HG03342 (cell line): ENCODE data around the gene DNAJC27.
A peak's percentile ranks its signal among the peaks of the same experiment; 100 is the strongest.
"Not testable (repeated sequence)": the region's sequence is repeated elsewhere in the genome, so short reads cannot be mapped to it uniquely, and the experiment has no call there.

Experiments
- ATAC-seq: cut with Tn5 transposase; IDR thresholded peaks from one replicate; pipeline ENCODE4 v1.9.1; 2021; ENCODE audit warnings: mild to moderate bottlenecking, moderate library complexity; ENCODE audit not compliant: unreplicated experiment

Gene DNAJC27

DNA sequence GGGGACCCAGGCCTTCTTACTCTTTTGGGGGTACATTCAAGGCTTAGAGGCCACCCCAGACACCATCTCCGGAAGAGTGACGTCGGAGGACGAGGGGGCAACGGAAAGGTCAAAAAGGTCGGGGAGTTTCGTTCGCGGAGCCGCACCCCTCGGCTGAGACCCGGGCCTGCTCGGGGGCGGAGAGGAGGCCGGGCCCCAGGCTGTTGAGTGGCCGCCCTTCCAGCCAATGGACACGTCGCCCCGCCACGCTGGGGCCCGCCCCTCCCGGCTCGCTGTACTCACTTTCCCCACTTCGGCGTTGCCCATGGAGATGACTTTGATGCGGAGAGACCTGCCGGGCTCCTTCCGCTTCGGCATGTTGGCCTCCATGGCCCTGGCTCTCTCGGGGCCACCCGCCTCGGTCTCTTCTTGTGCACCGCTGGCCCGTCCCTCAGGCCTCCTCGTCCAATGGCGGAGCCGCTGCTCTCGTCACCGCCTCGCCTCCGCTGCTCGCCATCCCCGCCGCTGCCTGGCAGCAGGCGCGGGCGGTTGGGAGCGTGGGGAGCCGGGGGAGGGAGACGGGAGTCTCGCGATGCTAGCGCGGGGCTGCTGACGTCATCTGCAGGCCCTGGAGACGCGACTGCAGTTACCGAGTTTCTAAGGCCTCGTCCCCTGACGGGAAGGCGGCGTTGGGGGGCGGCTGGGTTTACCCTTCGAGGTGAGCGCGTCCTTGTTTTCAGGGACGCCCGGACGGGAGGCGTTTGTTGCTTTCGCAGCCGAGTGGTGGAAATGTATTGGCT is at the start of gene DNAJC27:
TSS of gene DNAJC27 (minus strand) at position 420 of the 779 bp plus-strand sequence. CDS start at position 369, 51 bp downstream.
- ATAC-seq, result peak; percentile 90

DNA sequence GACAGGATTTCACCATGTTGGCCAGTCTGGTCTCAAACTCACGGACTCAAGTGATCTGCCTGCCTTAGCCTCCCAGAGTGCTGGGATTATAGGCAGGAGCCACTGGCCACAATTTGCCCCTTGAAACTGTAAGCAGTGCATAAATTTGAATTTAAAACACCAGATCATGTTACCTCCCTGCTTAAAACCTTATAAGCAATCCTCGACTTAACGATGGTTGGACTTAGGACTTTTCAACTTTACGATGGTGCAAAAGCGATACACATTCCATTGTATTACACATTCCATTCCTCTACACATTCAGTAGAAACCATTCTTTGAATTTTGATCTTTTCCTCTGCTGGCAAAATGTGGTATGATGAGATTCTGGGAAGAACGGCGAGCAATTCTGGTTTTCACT is 46.9 kb upstream of the DNAJC27 start:
- ATAC-seq, result no peak

DNA sequence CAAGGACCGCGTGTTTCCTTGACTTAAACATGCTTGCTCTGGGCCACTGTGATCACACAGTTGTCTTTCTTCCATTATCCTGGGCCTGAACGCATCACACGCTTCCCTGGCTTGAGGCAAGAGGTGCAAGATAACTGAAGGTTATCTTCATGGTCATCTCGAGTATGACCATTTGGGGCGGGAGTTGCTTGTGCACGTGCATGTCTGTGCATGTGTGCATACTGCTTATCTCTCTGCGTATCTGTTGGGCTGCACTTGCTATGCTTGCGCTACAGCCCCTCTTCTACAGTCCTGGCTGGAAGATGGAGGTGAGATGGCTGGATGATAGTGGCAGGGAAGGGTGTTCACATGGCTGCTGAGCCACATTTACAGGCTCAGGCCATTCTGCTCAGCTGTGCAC is 42.9 kb upstream of the DNAJC27 start:
- no peak for ATAC-seq

DNA sequence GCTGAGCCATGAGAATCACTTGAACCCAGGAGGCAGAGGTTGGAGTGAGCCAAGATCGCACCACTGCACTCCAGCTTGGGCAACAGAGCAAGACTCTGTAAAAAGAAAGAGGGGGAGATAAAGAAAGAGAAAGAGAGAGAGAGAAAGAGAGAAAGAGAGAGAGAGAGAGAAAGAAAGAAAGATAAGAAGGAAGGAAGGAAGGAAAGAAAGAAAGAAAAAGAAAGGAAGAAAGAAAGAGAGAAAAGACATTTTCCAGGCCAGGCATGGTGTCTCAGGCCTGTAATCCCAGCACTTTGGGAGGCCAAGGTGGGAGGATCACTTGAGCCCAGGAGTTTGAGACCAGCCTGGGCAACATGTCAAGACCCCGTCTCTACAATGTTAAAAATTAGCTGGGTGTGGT is 39.6 kb upstream of the DNAJC27 start:
- ATAC-seq, result not testable (repeated sequence)

DNA sequence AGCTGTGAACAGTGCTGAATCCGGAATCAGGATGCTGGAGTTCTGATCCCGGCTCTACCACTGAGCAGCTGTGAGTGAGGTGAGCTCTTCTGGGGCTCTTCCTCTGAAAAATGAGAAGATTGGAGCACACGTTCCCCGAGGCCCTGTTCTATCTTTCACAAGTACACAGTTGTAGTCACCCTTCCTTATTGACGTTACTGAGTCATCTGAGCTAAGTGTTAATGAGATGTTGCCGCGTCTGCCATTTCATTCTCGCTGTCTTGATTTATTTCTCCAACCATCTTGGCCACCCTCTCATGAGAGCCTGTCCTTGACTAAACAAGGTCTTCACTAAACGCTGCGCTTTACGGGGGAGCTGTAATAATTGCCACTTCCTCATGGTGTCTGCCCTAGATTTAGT is 38.2 kb upstream of the DNAJC27 start:
- ATAC-seq, result no peak

DNA sequence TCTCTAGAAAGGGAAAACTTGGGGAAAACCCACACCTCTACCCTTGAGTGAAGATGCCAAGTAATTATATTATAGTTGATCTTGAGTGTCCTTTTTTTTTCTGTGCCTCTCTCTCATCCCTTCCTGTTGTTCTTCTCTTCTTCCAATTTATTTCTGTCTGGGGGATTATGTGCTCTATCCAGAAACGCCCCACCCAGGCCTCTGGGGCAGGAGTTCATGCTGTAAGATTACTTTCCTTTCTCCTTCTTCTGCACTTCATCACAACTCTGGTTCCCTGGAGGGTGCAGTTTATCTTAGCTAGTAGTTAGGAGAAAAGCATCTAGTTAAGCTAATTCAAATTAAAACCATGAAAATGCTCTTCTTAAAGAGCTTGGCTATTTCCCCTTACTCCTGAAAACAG is 30.3 kb upstream of the DNAJC27 start:
- no peak for ATAC-seq

DNA sequence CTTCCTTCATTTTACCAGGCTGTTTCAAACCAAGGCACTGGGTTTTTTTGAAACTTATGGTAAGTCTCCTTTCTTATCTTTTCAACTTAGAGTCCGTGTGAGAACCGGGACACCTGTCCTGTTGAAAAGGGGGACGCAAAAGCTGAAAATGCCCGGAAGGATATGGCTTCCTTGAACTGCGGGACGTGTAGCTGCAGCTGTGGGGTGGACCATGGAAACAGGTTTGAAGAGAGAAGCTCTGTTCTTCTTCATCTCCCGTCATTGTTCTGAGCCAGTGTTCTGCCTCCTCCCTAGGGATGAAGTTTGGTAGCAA is 29.5 kb upstream of the DNAJC27 start:
- ATAC-seq, result no peak

DNA sequence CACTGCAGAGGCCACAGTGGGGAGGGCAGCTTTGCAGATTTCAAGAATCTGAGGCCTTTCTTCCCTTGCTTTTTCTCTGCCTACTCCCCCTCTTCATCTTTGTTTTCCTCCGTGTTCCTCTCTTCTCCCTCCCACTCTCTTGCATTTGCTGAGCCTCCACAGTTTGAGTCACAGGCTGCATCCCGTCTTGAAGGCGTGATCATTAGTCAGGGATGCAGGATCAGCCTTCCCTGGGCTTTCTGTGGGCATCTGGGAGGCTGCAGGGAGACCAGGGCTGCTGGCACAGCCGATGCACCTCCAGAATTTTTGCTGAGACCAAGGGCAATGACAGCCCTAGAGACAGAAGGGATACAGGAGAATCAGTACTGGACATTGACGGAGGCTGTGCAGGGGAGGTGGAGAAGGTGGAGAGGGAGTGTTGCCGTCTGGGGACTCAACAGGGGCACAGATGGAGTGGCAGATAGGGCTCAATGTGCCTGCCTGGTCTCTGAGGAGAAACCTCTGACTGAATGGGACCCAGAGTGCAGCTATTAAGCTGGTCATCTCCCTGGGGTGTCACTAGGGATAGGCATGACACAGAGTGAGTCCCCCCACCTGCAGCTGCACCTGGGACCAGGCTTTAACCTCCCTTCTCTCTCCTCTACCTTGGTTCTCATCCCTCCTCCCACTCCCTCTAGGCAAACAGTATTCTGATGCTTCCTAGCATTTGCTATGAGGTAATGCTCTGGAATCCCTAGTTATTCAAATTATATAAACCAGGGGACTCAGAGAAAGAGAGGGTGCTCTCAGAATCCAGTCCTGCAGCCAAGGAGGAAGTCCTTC is 29.0 kb upstream of the DNAJC27 start:
- ATAC-seq, result no peak

DNA sequence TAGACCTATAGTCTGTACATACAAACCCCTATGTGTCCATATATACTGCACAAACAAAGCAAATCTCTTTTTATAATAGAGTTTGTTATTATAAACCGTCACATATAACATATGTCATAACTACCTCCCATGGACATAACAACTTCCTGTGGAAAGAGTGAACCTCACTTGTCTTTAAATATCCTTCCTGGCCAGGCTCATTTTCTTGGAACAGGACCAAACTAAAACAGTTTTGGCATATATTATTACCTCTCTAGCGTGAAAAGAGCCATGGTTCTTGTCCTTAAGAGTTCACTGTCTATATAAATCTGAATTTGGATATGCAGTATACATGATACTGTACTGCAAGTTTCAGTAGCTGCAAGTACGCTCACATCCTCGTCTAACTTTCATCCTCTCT is 28.3 kb upstream of the DNAJC27 start:
- ATAC-seq, result no peak

DNA sequence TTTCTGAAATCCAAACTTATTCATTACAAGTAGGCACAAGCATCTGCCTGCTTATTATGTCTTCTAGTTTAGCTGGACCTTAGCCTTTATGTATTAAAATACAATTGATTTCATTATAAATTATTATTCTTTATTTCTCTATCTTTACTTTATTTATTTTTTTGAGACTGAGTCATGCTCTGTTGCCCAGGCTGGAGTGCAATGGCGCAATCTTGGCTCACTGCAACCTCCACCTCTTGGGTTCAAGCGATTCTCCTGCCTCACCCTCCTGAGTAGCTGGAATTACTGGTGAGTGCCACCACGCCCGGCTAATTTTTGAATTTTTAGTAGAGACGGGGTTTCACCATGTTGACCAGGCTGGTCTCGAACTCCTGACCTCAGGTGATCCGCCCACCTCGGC is 27.3 kb upstream of the DNAJC27 start:
- ATAC-seq, result not testable (repeated sequence)

DNA sequence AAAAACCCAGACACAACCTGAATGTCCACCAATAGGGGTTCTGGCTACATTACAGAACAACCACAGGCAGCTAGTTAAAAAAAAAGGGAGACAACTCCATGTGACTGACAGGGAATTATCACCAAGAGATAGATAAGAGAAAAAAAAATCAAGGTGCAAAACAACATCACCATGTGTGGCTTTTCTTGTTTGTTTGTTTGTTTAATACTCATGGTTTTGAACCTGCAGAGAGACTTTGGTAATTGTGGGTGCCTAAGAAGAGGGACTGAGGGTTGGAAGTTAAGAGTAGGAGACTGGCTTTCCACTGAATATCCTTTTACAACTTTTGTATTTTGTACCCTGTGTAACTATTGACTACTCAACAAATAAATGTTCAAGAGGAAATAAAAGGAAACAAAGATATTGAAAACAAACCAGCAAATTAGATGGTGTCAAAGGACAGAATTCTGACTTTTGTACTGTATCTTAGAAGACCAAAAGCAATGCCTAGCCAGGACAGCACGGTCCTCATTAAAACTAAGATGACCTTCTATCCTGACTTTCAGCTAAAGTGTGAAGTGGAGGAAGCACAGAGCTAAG is 22.5 kb upstream of the DNAJC27 start:
- ATAC-seq, result no peak

DNA sequence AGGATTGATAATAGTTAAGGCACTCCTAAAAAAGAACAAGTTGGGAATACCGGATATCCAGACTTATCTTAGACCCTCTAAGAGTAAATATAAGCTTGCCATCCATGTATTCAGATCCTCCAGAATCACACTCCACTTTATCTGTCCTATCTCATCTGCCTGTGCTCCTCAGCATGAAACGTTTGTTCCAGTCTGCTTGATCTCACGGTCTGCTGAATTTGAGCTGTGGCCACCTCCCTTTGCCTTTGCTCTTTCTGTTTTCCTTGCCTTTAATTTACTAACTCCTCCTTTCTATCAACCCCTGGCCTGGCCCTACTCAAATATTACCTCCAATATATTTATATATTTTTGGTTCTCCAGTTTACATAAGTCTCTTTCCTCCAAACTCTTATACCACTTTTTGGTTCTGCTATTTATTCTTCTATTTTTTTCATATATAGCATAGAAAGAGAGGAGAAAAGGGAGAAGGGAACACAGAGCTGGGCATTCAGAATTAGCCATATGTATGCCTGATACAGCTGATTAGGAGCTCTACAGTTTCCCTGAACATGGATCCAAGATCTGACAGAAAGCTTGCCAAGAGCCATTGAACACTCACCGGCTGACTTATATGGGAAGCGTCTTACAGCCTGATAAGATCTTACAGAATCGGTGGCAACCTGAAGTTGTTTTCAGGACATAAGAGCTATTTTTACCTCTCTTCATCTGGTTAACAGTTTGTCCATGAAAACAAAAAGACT is 21.8 kb upstream of the DNAJC27 start:
- no peak for ATAC-seq

DNA sequence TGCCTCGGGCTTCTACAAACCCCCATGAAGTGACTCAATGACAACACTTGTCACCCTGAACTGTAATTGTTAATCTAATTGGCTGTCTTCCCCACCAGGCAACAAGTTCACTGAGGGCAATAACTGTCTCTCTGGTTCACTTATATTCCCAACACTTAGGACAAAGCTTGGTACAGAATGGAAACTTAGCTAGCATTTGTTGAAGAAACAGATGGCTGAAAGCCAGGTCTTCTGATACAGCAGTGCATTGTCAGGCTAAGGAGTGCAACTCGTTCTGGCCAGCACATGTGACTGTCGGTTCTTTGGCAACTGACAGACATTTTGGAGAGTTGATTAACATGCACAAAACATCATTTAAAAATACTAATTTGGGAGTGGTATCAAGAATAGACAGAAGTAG is 14.6 kb upstream of the DNAJC27 start:
- no peak for ATAC-seq

DNA sequence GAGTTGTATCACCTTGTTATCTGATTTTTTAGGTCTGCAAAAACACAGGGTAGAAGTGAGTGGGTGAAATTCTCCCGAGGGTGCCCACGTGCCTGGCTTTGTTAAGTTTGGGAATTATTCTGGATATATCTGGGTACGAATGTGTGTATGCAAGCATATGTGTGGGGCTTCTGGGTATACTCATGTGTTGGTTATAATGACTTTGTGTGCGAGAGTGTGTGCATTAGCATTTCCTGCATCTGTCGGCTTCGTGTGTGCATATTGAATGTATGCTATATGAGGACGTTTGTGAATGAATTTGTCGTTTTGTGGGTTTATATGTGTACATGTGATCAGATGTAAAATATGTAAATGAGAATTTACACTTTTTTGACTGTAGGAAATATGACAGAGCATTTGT is 13.8 kb upstream of the DNAJC27 start:
- no peak for ATAC-seq

DNA sequence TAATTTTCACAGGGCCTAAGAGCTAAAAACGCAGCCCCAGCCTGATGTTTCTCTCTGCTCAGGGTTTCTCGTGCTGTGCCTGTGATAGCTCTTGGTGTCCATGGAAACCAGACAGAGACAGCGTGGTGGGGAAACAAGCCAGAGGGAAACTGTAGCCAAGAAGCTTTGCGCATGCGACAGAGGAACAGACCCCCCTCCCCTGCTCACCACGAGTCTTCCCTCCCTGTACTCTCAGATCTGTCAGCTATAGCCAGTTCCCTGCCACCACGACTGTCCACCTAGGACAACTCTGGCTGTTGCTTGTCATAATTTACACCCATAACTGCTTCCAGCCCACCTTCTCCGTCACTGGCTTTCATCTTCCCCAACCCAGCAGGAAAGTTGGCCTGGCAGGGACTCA is 13.2 kb upstream of the DNAJC27 start:
- no peak for ATAC-seq

DNA sequence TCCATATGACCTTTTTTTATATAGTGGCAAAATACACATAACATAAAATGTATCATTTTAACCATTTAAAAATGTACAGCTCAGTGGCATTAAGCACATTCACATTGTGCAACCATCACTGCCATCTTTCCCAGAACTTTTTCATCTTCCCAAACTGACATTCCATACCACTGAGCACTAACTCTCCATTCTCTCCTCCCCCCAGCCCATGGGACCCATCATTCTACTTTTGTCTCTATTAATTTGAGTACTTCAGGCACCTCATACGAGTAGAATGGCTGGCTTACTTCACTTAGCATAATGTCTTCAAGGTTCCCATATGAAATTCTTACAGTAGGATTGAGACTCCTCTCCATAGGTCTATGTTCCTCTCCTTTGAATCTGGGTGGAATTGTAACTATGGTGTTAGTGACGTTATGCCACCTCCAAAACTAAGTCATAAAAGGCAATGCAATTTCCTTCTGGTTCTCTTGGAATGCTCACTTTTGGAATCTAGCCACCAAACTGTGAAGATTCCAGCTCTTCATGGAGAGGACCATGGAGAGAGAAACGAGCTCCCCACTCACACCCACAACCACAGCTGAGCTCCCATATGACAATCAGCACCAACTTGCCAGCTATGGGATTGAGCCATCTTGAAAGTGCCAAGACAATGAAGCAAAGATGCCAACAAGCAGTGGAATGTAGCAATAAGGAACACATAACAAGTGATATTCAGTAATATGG is 9.8 kb upstream of the DNAJC27 start:
- ATAC-seq, result no peak

DNA sequence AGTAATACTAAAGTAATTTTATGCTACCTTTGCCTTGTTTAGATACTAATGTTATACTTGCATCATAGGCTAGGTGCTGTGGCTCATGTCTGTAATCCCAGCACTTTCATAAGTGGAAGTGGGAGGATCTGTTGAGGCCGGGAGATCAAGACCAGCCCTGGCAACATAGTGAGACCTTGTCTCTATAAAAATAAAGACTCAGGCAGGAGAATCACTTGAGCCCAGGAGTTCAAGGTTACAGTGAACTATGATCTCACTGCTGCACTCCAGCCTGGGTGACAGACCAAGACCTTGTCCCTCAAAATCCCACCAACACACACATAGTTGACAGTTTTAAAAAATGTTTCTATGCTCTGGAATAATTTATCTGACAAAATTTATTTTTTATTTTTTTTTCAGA is 6.9 kb upstream of the DNAJC27 start:
- ATAC-seq, result no peak

DNA sequence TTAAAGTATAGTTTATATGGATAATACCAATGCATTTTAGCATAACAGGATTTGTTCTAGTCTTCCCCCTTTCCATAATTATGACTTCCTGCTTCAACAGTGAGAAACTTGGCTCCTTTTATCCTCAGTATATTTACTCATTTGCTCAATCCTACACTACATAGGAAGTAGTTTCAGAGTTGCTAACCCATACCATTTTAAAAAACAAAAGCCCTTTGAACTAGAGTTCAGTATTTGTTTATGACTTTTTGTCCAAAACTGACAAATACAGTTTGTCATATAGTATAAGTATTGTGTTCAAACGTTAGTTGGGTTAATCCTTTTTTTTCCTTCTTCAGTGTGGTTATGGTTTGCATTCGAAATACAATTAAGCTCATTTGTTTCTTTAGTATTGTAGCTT is 5.9 kb upstream of the DNAJC27 start:
- ATAC-seq, result no peak

DNA sequence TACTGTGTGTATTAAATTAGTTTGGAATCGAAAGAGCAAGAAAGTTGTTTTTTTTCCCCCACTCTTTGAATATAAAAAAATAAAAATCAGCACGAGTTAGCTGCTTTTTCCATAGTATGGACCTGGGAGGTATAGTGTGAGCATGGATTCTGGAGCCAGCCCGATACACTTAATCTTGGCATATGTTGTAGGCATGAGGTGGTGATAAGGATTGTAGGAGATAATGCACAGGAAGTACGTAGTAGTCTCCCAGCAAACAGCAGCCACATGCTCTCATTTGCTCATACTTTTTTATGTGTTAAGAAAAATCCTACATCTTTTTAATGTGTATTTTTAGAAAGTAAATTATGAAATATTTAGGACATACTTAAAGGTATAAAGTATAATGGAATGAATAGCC is 2.1 kb upstream of the DNAJC27 start:
- ATAC-seq, result no peak

DNA sequence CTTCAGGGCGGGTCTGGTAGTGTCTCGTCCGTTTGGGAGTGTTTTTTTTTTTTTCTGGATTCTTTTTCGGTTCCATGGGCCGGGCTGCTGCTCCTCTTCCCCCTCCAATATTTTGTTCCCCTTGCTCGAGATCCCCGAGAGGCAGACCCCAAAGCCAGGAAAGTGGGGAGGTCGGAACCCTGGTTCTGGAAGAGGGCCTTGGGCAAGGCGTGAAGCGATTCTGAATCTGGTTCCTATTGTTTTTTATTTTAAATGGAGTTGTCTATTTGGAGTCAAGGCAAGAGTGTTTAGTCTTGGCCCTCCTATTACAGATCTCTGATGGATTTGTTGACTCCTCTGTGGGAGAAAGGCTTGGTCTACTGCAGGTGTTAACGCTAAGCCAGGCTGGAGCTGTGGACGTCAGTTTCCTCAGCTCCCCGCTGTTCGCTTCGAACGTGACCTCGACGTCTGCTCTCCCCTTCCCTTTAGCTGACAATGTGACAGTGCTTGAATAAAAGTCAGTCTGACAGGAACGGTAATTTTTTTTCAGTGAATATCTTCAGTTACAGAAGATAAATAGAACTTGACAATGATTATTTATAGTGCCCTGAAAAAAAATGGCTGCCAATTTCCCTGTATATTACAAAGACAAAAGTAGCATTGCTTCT is 683 bp upstream of the DNAJC27 start:
- ATAC-seq, result no peak

DNA sequence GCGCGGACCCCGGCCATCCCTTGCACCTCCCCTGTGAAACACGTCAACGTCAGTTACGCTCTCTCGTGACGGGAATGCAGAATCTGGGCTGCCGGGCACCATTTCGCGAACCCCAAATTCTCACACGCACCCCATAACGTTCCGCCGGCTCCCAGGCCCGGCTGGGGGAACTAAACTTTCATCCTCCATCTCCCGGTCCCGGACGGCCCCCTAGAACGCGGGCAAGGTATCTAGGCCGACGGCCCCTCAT is 544 bp downstream of the DNAJC27 start:
- ATAC-seq, result peak; percentile 0
